ENCODE results near the gene RRP8. TPM values are rescaled to one million over a fixed set of nuclear protein-coding genes. Genes with fewer than 3 reads are reported as not detected.

The RRP8 gene
- total and polyA plus RNA-seq, 3 donors from 2014 or later = 17.5 to 29.6 (median 18.5) TPM

DNA sequence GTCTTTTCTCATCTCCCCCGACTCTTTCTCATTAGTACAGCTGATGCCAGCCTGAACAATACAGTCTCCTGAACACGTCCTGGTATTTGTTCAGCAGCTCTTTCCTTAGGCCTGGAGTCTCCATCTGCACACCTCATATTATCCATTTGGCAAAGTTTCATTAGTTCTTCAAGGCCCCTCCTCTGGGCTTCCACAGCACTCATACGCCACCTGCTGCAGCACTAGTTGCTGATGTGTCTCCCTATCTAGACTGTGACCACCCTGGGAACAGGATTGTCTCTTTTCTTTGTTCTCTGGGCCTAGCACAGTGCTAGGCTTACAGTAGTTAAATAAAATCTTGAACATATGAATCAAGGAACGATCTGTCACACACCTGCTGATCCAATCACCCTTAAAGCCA, 35.0 kb upstream of the RRP8 start:
- 75 to 91% methylated on average over 4 of the region's 4 CpGs for WGBS, 2 donors
- H3K27me3 ChIP-seq = no peaks in the 10 kb centered on the region
- TF ChIP-seq POLR2A (IDR thresholded peaks at IDR 0.05) = no peak
- TF ChIP-seq, protein P1, sequence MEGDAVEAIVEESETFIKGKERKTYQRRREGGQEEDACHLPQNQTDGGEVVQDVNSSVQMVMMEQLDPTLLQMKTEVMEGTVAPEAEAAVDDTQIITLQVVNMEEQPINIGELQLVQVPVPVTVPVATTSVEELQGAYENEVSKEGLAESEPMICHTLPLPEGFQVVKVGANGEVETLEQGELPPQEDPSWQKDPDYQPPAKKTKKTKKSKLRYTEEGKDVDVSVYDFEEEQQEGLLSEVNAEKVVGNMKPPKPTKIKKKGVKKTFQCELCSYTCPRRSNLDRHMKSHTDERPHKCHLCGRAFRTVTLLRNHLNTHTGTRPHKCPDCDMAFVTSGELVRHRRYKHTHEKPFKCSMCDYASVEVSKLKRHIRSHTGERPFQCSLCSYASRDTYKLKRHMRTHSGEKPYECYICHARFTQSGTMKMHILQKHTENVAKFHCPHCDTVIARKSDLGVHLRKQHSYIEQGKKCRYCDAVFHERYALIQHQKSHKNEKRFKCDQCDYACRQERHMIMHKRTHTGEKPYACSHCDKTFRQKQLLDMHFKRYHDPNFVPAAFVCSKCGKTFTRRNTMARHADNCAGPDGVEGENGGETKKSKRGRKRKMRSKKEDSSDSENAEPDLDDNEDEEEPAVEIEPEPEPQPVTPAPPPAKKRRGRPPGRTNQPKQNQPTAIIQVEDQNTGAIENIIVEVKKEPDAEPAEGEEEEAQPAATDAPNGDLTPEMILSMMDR (IDR thresholded peaks at IDR 0.05) = no peak
- H3K27ac ChIP-seq = no peak overlapping the region
- H3K9me3 ChIP-seq = no peaks in the 10 kb centered on the region
- no peak for DNase-seq
- H3K4me1 ChIP-seq = peaks cover 7% of the 10 kb centered on the region
- intact Hi-C loops (cut with DNase I; ENCODE audit: low total_unique reads) = no loop called here
- no peak overlapping the region for H3K4me3 ChIP-seq
- H3K36me3 ChIP-seq (ENCODE audit: low read depth, missing control alignments) = no peaks in the 10 kb centered on the region

DNA sequence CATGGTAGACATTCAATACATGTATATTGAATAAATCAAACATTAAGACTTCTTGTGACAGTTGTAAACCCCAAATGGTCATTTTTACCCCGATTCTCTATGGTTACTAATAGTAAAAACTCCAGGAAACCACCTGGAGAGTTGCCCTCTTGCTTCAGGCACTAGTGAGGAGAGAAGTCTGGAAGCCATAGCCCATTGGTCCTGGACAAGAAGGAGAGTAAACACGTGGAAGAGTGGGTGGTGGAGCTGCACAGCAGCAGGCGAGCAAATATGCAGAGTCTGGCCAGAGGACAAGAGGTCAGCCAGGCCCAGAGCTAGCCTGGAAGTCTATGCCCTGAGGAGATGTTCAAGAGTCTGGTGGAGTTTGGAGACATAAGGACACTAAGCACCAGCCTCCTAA, 34.5 kb upstream of the RRP8 start:
- Histone ChIP-seq H3K9me3 (no peaks in the 10 kb centered on the region), H3K36me3 (ENCODE audit: low read depth, missing control alignments) (no peaks in the 10 kb centered on the region), H3K4me1 (peaks cover 7% of the 10 kb centered on the region), H3K27me3 (no peaks in the 10 kb centered on the region), H3K4me3 (no peak overlapping the region), H3K27ac (no peak overlapping the region)
- peak; percentile 59 for DNase-seq
- 28 to 56% methylated on average over 3 of the region's 3 CpGs for WGBS, 2 donors
- no peak for TF ChIP-seq POLR2A (IDR thresholded peaks at IDR 0.05)
- TF ChIP-seq, protein P1 (IDR thresholded peaks at IDR 0.05) = no peak
- intact Hi-C loops (cut with DNase I; ENCODE audit: low total_unique reads) = no loop called here

DNA sequence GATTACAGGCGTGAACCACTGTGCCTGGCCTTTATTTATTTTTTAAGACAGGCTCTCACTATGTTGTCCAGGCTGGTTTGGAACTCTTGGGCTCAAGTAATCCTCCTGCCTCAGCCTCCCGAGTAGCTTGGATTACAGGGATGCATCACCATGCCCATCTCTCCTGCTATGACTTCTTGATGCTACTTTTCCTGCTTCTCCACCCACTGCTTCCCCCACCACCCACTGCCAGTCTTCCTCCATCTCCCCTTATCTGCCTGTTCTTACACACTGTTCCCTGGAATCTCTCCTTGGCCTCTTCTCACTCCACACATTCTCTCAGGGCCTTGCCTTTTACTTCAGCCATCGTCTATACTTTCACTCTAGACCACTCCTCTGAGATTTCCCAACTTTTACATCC, 33.1 kb upstream of the RRP8 start:
- WGBS, 2 donors = 82 to 89% methylated on average over 3 of the region's 3 CpGs
- no peak overlapping the region for H3K4me3 ChIP-seq
- H3K9me3 ChIP-seq = no peaks in the 10 kb centered on the region
- intact Hi-C loops (cut with DNase I; ENCODE audit: low total_unique reads) = no loop called here
- H3K36me3 ChIP-seq (ENCODE audit: low read depth, missing control alignments) = no peaks in the 10 kb centered on the region
- TF ChIP-seq POLR2A (IDR thresholded peaks at IDR 0.05) = no peak
- TF ChIP-seq, protein P1 (IDR thresholded peaks at IDR 0.05) = no peak
- DNase-seq = no peak
- no peak overlapping the region for H3K27ac ChIP-seq
- H3K27me3 ChIP-seq = no peaks in the 10 kb centered on the region
- H3K4me1 ChIP-seq = peaks cover 7% of the 10 kb centered on the region

DNA sequence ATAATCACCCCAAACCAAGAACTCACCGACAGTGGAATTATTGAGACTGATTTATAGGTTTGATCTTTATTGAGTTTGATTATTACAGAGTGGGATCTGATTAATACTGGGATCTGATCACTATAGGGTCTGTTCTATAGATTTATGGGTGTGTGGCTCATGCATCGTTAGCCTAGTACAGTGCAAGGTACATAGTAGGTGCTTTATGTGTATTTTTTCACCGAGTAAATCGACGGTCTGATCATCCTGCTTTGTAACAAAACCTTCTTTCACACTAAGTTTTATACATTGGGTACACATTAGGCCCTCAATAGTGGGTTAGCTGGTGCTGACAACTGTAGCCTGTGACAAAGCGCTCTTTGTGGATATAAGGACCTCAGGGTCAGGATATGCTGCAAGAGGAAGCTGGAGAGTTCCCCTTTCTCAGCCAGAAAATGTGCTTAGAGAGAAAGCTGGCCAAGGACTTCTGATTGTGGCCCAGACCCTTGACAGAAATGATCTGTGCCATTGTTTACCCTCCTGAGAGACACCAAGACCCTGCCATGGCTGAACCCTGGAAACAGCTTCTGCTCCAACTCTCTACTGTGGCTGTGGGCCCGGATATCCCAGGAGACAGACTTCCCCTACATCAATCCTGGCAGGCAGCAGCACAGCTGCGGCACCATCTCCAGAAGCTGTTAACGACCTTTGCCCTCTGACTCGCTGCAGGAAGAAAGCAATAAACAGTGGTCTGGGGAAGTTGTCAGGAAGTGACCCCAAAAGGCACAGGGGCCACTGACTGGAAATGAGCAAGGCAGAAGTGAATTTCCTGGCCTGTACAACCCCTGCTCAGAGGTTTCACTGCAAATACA, 31.9 kb upstream of the RRP8 start:
- Histone ChIP-seq H3K27me3 (no peaks in the 10 kb centered on the region), H3K4me1 (peaks cover 7% of the 10 kb centered on the region), H3K27ac (peak overlapping the region in 1 of 2 donors; percentile 1), H3K36me3 (ENCODE audit: low read depth, missing control alignments) (no peaks in the 10 kb centered on the region), H3K9me3 (no peaks in the 10 kb centered on the region), H3K4me3 (no peak overlapping the region)
- DNase-seq = no peak
- TF ChIP-seq, protein P1 (IDR thresholded peaks at IDR 0.05) = no peak
- no peak for TF ChIP-seq POLR2A (IDR thresholded peaks at IDR 0.05)
- intact Hi-C loops (cut with DNase I; ENCODE audit: low total_unique reads) = no loop called here
- WGBS, 2 donors = 56 to 63% methylated on average over 10 of the region's 10 CpGs

DNA sequence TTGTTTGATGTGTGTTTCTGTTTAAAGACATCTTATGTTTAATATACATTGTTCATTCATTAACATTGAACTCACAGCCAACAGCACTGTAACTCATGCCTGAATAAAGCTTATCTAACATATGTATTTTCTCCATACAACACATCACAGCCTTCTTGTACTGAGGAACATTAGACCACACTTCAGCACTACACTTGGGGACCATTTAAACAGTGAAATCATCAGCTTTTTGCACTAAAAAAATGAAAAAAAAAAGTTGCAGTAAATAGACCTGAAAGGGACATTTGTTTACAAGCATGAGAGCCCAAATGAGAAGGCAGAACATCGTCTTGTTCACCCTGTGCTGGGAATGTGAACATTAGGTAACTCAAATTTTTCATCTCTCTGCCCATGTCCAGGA, 31.1 kb upstream of the RRP8 start:
- Histone ChIP-seq H3K27me3 (no peaks in the 10 kb centered on the region), H3K36me3 (ENCODE audit: low read depth, missing control alignments) (no peaks in the 10 kb centered on the region), H3K27ac (no peak overlapping the region), H3K4me1 (peaks cover 7% of the 10 kb centered on the region), H3K9me3 (no peaks in the 10 kb centered on the region), H3K4me3 (no peak overlapping the region)
- no peak for TF ChIP-seq POLR2A (IDR thresholded peaks at IDR 0.05)
- TF ChIP-seq, protein P1 (IDR thresholded peaks at IDR 0.05) = no peak
- DNase-seq = no peak
- intact Hi-C loops (cut with DNase I; ENCODE audit: low total_unique reads) = no loop called here
- WGBS, 2 donors = 58 to 65% methylated on average over 1 of the region's 1 CpG
